ENCODE data around the gene GRB10.

- TF ChIP-seq, protein P1, sequence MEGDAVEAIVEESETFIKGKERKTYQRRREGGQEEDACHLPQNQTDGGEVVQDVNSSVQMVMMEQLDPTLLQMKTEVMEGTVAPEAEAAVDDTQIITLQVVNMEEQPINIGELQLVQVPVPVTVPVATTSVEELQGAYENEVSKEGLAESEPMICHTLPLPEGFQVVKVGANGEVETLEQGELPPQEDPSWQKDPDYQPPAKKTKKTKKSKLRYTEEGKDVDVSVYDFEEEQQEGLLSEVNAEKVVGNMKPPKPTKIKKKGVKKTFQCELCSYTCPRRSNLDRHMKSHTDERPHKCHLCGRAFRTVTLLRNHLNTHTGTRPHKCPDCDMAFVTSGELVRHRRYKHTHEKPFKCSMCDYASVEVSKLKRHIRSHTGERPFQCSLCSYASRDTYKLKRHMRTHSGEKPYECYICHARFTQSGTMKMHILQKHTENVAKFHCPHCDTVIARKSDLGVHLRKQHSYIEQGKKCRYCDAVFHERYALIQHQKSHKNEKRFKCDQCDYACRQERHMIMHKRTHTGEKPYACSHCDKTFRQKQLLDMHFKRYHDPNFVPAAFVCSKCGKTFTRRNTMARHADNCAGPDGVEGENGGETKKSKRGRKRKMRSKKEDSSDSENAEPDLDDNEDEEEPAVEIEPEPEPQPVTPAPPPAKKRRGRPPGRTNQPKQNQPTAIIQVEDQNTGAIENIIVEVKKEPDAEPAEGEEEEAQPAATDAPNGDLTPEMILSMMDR (IDR thresholded peaks at IDR 0.05) = no peak
- no peak for TF ChIP-seq POLR2A (IDR thresholded peaks at IDR 0.05)
These were observed 134.0 kb downstream of the GRB10 start for GRCh38 chr7:50648570-50649169.

Measured in testis (tissue), 2 donors.